Chondrocyte (in vitro differentiated cells): Measurements from ENCODE around the gene RNF207. TPM values are rescaled to one million over a fixed set of nuclear protein-coding genes. Genes with fewer than 3 reads are reported as not detected.

ENCODE experiments used
- DNase-seq: peaks from one replicate; pipeline ENCODE4 v3.0.0; 2021; ENCODE audit warnings: mixed read lengths, low spot score
- H3K27ac Mint-ChIP-seq: one replicate; pipeline ENCODE4 v1.8.0; 2021; ENCODE audit warnings: mild to moderate bottlenecking, moderate library complexity, mixed read lengths; ENCODE audit not compliant: unreplicated experiment
- H3K27me3 Mint-ChIP-seq: 2 replicates; pipeline ENCODE4 v1.8.0; 2021; ENCODE audit warnings: low read depth, mixed read lengths
- H3K36me3 Mint-ChIP-seq: 2 replicates; pipeline ENCODE4 v1.8.0; 2021; ENCODE audit warnings: low read depth, mixed read lengths
- H3K4me1 Mint-ChIP-seq: 2 replicates; pipeline ENCODE4 v1.8.0; 2021; ENCODE audit warnings: low read depth, mild to moderate bottlenecking, mixed read lengths
- H3K4me3 Mint-ChIP-seq: one replicate; pipeline ENCODE4 v1.8.0; 2021; ENCODE audit warnings: mild to moderate bottlenecking, moderate library complexity, mixed read lengths; ENCODE audit not compliant: unreplicated experiment
- H3K9me3 Mint-ChIP-seq: 2 replicates; pipeline ENCODE4 v1.8.0; 2021; ENCODE audit warnings: low read depth, mixed read lengths
- total RNA-seq: library from RNA; stranded (reverse); gene quantifications from 3 replicates; pipeline ENCODE4 v1.2.1, GENCODE V29; 2021
- TF ChIP-seq, protein P1 (sequence below): fragments of 200-600 bp; sonication (generic); IDR thresholded peaks from 2 replicates; pipeline ENCODE4 v1.5.0; 2021; ENCODE audit warnings: antibody characterized with exemption, mild to moderate bottlenecking, moderate library complexity

RNF207 gene
- total RNA-seq, 1 donor from 2014 or later = 19.9 TPM

GRCh38 chr1:6254691-6255090 is 48.8 kb downstream of the RNF207 start:
- Mint-ChIP-seq H3K27me3 (peaks cover 18% of the 10 kb centered on the region), H3K9me3 (no peaks in the 10 kb centered on the region), H3K4me1 (no peaks in the 10 kb centered on the region), H3K4me3 (no peak overlapping the region), H3K36me3 (no peaks in the 10 kb centered on the region), H3K27ac (no peak overlapping the region)
- TF ChIP-seq, protein P1, sequence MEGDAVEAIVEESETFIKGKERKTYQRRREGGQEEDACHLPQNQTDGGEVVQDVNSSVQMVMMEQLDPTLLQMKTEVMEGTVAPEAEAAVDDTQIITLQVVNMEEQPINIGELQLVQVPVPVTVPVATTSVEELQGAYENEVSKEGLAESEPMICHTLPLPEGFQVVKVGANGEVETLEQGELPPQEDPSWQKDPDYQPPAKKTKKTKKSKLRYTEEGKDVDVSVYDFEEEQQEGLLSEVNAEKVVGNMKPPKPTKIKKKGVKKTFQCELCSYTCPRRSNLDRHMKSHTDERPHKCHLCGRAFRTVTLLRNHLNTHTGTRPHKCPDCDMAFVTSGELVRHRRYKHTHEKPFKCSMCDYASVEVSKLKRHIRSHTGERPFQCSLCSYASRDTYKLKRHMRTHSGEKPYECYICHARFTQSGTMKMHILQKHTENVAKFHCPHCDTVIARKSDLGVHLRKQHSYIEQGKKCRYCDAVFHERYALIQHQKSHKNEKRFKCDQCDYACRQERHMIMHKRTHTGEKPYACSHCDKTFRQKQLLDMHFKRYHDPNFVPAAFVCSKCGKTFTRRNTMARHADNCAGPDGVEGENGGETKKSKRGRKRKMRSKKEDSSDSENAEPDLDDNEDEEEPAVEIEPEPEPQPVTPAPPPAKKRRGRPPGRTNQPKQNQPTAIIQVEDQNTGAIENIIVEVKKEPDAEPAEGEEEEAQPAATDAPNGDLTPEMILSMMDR = no peak
- no peak for DNase-seq

GRCh38 chr1:6256645-6257044 is 50.7 kb downstream of the RNF207 start:
- peaks cover 4% of the 10 kb centered on the region for H3K27me3 Mint-ChIP-seq
- DNase-seq = no peak
- no peak overlapping the region for H3K27ac Mint-ChIP-seq
- H3K4me1 Mint-ChIP-seq = peaks cover under 1% of the 10 kb centered on the region
- no peaks in the 10 kb centered on the region for H3K36me3 Mint-ChIP-seq
- H3K4me3 Mint-ChIP-seq = no peak overlapping the region
- TF ChIP-seq, protein P1 = no peak
- no peaks in the 10 kb centered on the region for H3K9me3 Mint-ChIP-seq

GRCh38 chr1:6257541-6258069 is 51.7 kb downstream of the RNF207 start:
- H3K9me3 Mint-ChIP-seq = no peaks in the 10 kb centered on the region
- H3K4me3 Mint-ChIP-seq = no peak overlapping the region
- DNase-seq = no peak
- TF ChIP-seq, protein P1 = no peak
- H3K27me3 Mint-ChIP-seq = no peaks in the 10 kb centered on the region
- H3K36me3 Mint-ChIP-seq = no peaks in the 10 kb centered on the region
- no peak overlapping the region for H3K27ac Mint-ChIP-seq
- peaks cover 2% of the 10 kb centered on the region for H3K4me1 Mint-ChIP-seq

DNA sequence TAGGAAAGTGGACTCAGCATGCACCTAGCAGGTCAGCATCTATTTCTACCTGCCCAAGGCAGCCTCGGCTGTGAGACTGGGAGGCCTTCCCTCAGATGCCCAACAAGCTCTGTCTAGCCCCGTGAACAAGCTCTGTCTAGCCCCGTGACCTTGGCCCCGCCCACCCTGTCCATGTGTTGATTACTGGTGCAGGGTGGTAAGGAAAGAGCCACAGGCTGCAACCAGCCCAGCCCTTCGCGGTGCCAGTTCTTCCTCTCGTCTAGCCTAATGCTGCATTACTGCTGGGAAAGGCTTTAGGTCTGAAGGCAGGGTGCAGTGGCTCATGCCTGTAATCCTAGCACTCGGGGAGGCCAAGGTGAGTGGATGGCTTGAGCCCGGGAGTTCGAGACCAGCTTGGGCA is 52.8 kb downstream of the RNF207 start:
- TF ChIP-seq, protein P1 = no peak

DNA sequence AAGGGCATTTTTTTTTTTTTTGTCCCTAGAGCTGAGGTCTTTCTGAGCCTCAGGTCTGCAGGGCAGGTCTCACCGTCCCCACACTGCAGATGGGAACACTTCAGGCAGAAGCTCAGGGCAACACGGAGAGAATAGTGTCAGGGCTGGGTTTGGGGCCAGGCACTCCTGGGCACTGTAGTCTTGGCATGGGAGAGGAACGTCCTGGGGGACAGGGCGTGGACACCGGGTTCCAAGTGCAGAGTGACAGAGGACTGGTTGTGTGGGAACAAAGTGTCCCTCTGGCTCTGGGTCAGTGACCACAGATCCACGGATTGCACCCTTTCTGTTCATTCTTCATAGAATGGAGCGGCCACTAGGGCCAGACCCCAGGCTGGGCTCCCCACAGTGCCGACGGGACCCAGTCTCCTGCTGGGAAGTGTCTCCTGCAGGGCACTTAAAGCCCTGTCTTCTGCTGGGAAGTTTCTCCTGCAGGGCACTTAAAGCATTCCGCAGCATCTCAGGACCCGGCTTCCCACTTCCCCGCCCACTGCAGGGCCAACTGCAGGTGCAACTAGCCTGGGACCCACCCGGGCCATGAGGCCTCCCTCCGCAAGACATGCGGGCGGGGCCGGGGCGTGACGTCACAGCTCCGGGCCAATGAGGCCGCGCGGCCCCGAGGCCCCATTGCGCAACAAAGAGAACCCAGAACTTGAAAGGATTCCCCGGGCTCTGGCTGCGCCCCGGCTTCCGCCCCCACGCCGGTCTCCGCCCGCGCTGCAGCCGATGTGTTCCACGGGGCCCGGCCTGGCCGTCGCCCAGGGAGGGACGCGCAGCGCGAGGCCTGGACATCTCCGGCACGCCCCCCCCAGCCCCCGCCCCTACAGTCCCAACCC is 53.8 kb downstream of the RNF207 start:
- Mint-ChIP-seq H3K27ac (no peak overlapping the region), H3K36me3 (no peaks in the 10 kb centered on the region), H3K9me3 (no peaks in the 10 kb centered on the region), H3K27me3 (no peaks in the 10 kb centered on the region), H3K4me1 (peaks cover 6% of the 10 kb centered on the region), H3K4me3 (peak overlapping the region; percentile 42)
- no peak for DNase-seq
- TF ChIP-seq, protein P1 = no peak

More for the DNA sequence above, 52.8 kb downstream of the RNF207 start:
- no peak for DNase-seq
- no peaks in the 10 kb centered on the region for H3K36me3 Mint-ChIP-seq
- H3K27ac Mint-ChIP-seq = no peak overlapping the region
- H3K4me3 Mint-ChIP-seq = no peak overlapping the region
- no peaks in the 10 kb centered on the region for H3K9me3 Mint-ChIP-seq
- H3K4me1 Mint-ChIP-seq = peaks cover 6% of the 10 kb centered on the region
- no peaks in the 10 kb centered on the region for H3K27me3 Mint-ChIP-seq
